ENCODE measurements around the gene TUT4.

DNA sequence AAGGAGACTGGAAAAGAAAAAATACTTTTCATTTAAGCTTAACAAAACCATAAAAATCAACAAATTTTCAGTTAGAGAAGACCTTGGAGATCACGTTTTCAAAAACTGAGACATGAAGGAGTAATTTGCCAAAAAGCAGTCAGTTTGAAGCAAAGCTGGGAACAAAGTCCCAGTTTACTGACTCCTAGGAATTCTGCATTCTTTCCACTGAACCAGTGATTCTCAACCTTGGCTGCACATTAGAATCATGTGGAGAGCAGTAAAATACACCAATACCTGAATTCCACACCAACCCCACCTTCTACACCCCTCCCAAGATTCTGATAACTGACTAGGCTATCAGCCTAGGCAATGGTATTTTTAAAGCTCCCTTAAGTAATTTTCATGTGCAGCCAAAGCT, 75.0 kb downstream of the TUT4 start:
- TF ChIP-seq, protein P1, sequence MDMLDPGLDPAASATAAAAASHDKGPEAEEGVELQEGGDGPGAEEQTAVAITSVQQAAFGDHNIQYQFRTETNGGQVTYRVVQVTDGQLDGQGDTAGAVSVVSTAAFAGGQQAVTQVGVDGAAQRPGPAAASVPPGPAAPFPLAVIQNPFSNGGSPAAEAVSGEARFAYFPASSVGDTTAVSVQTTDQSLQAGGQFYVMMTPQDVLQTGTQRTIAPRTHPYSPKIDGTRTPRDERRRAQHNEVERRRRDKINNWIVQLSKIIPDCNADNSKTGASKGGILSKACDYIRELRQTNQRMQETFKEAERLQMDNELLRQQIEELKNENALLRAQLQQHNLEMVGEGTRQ (IDR thresholded peaks at IDR 0.05; ENCODE audit: low read depth, low read length), result no peak
- TF ChIP-seq POLR2A (IDR thresholded peaks at IDR 0.05; ENCODE audit: low read depth, low read length) (no peak), NFE2L2 (IDR thresholded peaks at IDR 0.05; ENCODE audit: low read depth, low read length) (no peak)
- TF ChIP-seq, protein P2, sequence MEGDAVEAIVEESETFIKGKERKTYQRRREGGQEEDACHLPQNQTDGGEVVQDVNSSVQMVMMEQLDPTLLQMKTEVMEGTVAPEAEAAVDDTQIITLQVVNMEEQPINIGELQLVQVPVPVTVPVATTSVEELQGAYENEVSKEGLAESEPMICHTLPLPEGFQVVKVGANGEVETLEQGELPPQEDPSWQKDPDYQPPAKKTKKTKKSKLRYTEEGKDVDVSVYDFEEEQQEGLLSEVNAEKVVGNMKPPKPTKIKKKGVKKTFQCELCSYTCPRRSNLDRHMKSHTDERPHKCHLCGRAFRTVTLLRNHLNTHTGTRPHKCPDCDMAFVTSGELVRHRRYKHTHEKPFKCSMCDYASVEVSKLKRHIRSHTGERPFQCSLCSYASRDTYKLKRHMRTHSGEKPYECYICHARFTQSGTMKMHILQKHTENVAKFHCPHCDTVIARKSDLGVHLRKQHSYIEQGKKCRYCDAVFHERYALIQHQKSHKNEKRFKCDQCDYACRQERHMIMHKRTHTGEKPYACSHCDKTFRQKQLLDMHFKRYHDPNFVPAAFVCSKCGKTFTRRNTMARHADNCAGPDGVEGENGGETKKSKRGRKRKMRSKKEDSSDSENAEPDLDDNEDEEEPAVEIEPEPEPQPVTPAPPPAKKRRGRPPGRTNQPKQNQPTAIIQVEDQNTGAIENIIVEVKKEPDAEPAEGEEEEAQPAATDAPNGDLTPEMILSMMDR (conservative IDR thresholded peaks at IDR 0.05; ENCODE audit: low read depth, low read length), result no peak
